ENCODE results near the gene NXPE3. TPM values are rescaled to one million over a fixed set of nuclear protein-coding genes. Genes with fewer than 3 reads are reported as not detected.
"Not testable (repeated sequence)": the region's sequence is repeated elsewhere in the genome, so short reads cannot be mapped to it uniquely, and the experiment has no call there.

NXPE3 gene
- 12.4 TPM for total RNA-seq

DNA sequence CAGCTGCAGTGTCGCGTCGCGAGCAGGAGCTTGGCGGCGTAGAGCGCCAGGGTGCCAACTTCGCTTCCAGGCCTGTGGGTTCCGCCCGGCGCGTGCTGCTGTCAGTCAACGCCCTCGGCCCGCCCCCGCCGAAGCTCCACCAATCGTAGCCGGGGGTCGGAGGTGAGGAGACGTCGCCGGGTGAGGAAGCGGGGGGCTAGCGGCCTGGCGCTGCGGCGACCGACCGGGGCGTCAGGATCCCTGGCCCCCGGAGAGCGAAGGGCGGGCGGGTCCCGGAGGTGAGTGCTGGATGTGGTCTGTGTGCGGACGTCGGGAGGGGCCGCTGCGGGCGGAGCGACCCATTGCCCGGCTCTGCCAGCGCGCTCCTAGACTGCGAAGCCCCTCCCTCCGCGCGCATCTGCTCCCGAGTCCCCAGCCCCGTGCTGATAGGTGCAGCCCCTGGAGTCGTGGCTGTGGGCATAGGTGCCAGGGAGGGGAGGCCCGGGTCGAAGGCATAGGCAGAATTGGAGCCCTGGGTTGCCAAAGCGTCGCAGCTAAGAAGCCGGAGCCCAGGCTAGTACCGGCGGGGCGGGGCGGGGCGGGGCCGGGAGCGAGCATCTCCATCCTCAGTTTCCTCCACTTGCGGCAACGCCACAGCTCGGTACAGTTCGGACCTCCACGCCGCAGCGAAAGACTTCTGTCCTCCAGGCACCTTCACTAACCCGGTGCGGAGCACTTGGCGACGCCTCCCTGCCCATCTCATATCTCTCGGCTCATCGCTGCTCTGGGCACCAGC is at the start of gene NXPE3:
Gene NXPE3 (plus strand): TSS at position 165 of the 775 bp plus-strand sequence. CDS start 6,386 bp downstream, outside the sequence.
- peak; percentile 84 to 93 (median 88) for DNase-seq (ENCODE audit: low read depth in 2 of 3, low spot score in 2 of 3)

DNA sequence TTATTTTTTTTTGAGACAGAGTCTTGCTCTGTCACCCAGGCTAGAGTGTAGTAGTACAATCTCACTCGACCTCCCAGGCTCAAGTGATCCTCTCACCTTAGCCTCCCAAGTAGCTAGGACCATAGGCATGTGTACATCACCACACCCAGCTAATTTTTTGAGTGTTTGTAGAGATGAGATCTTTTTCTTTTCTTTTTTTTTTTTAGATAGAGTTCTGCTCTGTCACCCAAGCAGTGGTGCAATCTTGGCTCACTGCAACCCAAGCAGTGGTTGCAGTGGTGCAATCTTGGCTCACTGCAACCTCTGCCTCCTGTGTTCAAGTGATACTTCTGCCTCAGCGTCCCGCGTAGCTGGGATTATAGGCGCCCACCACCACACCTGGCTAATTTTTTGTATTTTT is 49.4 kb upstream of the NXPE3 start:
- DNase-seq (ENCODE audit: low read depth in 2 of 3, low spot score in 2 of 3): no peak

DNA sequence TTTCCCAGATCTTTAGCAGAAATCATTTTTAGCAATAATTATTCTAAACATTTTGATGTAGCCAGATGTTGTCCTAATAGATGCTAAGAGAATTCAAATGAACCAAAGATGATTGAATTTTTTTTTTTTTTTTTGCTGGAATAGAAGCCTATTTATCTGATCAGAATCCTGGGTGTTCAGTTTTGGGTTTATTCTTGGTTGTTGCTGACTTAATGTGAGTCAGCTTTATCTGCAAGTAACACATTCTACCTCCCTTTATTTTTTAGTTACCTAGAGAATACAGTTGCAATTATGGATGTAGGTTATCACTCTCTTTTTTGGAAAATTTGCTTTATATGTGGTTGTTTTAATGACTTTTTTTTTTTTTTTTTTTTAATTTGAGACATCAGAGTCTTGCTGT is 48.2 kb upstream of the NXPE3 start:
- no peak for DNase-seq (ENCODE audit: low read depth in 2 of 3, low spot score in 2 of 3)

DNA sequence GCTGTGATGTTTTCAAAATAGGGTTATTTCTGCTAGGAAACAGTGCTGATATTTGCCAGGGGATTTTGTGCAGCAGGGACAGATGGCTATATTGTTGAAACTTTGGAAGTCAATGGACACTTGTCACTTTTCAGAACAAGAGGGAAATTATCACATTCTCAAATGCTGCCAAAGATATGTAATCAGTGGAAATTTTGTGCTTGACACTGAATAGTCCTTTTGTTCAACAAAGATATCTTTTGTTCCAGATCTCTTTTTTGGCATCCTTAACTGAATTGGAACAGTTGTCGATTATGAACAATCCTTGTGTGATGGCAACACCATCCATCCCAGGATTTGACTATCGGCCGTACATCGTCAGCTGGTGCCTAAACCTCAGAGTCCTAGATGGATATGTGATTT is 46.8 kb upstream of the NXPE3 start:
- DNase-seq (ENCODE audit: low read depth in 2 of 3, low spot score in 2 of 3): no peak

DNA sequence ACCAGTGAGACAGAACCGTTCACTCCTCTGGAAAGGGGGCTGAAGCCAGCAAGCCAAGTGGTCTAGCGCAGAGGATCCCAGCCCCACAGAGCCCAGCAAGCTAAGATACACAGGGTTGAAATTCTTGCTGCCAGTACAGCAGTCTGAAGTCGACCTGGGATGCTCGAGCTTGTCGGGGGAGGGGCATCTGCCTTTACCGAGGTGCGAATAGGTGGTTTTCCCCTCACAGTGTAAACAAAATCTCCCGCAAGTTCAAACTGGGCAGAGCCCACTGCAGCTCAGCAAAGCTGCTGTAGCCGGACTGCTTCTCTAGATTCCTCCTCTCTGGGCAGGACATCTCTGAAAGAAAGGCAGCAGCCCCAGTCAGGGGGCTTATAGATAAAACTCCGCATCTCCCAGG is 43.2 kb upstream of the NXPE3 start:
- DNase-seq (ENCODE audit: low read depth in 2 of 3, low spot score in 2 of 3): no peak

DNA sequence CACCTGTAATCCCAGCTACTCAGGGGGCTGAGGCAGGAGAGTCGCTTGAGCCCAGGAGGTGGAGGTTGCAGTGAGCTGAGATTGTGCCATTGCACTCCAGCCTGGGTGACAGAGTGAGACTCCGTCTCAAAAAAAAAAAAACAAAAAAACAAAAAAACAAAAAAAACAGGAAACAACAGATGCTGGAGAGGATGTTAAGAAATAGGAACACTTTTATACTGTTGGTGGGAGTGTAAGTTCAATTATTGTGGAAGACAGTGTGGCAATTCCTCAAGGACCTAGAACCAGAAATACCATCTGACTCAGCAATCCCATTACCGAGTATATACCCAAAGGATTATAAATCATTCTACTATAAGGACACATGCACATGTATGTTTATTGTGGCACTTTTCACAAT is 37.1 kb upstream of the NXPE3 start:
- DNase-seq (ENCODE audit: low read depth in 2 of 3, low spot score in 2 of 3): not testable (repeated sequence)

DNA sequence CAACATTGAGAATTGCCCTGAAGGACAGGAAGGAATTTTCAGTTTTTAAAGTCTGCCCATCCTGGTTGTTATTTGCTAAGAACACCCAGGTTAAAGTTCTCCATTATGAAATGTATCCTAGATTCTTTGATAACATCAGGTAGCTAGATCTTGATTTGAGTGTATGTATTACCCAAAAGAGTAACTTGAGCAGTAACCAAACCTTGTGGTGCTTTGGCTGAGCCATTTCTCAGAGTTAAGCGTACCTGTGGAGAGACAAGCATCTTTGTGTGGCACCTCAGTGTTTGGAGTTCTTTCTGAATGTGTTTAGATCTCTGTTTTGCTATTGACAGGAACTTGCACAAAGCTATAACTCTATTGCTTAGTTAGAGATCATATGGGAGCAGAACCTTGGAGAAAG is 34.2 kb upstream of the NXPE3 start:
- no peak for DNase-seq (ENCODE audit: low read depth in 2 of 3, low spot score in 2 of 3)

DNA sequence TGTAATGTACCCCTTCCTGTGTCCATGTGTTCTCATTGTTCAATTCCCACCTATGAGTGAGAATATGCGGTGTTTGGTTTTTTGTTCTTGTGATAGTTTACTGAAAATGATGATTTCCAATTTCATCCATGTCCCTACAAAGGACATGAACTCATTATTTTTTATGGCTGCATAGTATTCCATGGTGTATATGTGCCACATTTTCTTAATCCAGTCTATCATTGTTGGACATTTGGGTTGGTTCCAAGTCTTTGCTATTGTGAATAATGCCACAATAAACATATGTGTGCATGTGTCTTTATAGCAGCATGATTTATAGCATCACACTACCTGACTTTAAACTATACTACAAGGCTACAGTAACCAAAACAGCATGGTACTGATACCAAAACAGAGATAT is 33.1 kb upstream of the NXPE3 start:
- not testable (repeated sequence) for DNase-seq (ENCODE audit: low read depth in 2 of 3, low spot score in 2 of 3)

DNA sequence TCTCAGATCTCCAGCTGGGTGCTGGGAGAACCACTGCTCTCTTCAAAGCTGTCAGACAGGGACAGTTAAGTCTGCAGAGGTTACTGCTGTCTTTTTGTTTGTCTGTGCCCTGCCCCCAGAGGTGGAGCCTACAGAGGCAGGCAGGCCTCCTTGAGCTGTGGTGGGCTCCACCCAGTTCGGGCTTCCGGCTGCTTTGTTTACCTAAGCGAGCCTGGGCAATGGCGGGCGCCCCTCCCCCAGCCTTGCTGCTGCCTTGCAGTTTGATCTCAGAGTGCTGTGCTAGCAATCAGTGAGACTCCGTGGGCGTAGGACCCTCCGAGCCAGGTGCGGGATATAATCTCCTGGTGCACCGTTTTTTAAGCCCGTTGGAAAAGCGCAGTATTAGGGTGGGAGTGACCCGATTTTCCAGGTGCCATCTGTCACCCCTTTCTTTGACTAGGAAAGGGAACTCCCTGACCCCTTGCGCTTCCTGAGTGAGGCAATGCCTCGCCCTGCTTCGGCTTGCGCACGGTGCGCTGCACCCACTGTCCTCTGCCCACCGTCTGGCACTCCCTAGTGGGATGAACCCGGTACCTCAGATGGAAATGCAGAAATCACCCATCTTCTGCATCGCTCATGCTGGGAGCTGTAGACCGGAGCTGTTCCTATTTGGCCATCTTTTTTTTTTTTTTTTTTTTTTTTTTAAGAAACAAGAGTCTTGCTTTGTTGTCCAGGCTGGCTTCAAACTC is 25.5 kb upstream of the NXPE3 start:
- not testable (repeated sequence) for DNase-seq (ENCODE audit: low read depth in 2 of 3, low spot score in 2 of 3)

DNA sequence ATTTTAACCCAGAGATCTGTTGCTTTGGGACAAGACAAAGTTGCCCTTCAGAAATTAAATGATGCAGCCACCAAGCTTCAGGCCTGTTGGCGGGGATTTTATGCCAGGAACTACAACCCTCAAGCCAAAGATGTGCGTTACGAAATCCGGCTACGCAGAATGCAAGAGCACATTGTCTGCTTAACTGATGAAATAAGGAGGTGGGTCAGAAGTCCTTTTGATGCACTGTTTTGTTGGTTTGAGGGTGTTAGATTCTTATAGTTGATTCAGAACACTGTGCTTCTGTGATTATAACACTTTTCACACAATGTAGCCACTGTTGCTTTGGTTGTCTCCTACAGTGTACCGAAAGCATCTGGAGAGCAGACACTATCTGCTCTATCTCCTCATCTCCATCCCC is 20.8 kb upstream of the NXPE3 start:
- no peak for DNase-seq (ENCODE audit: low read depth in 2 of 3, low spot score in 2 of 3)

DNA sequence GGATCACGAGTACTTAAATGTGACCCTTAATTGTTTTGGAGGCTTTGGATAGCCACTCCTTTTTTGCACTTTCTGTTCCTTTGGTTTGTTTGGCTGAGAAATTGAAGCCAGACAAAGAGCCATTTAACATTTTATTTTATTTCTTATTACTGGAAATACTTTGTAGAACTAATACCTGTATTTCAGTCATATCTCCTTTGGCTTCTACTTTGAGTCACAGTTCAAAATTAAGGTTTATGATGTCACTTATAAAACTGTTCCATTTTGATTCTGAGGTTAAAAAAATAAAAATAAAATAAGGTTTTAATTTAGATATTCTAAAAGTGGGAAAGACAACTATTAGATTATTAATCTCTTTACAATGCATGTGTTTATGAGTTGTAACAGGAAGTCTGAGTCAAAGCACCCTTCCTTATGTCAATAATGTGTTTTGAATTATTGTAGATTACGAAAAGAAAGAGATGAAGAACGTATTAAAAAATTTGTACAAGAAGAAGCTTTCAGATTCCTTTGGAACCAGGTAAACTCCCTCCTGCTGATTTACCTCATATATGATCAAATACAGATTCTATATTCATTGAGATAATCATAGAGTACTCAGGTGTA is 16.9 kb upstream of the NXPE3 start:
- no peak for DNase-seq (ENCODE audit: low read depth in 2 of 3, low spot score in 2 of 3)

DNA sequence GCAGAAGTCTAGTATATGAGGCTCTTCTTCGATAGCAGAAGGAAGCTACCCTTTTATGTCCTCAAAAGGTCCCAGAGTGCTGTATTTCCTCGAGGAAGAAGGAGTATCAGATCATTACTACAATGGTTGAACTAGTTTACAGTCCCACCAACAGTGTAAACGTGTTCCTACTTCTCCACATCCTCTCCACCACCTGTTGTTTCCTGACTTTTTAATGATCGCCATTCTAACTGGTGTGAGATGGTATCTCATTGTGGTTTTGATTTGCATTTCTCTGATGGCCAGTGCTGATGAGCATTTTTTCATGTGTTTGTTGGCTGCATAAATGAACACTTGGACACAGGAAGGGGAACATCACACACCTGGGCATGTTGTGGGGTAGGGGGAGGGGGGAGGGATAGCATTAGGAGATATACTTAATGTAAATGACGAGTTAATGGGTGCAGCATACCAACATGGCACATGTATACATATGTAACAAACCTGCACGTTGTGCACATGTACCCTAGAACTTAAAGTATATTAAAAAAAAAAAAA is 1.2 kb upstream of the NXPE3 start:
- DNase-seq (ENCODE audit: low read depth in 2 of 3, low spot score in 2 of 3): not testable (repeated sequence)

DNA sequence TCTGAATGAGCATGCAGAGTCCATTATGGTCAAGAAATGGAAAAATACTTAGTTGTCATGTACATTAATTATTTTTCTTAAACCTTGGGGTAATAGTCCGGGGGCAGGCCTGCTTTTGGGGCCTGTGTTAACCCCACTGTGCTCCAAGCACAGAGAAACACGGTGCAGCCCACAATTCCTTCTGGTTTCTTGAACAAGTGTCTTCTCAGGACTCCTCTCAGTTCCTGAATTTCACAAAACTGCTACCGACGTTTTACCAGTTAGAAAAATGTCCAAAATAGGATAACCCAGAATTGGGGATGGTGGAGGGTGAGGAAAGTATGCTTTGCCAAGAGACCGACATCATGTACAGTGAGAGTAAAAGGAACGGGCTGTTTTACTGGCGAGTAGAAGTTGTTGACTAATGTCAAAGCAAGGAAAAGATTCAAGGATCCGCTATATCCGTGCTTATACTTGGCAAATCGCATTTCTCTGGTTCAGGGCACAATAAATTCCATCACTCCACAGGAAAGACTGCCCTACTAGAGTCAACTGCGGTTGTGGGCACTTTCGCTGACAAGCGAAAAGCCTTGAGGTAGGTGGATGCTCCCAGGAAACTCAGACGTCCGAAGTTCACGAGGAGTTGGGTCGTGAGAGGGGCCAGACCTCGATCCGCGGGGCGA is 495 bp upstream of the NXPE3 start:
- no peak for DNase-seq (ENCODE audit: low read depth in 2 of 3, low spot score in 2 of 3)

DNA sequence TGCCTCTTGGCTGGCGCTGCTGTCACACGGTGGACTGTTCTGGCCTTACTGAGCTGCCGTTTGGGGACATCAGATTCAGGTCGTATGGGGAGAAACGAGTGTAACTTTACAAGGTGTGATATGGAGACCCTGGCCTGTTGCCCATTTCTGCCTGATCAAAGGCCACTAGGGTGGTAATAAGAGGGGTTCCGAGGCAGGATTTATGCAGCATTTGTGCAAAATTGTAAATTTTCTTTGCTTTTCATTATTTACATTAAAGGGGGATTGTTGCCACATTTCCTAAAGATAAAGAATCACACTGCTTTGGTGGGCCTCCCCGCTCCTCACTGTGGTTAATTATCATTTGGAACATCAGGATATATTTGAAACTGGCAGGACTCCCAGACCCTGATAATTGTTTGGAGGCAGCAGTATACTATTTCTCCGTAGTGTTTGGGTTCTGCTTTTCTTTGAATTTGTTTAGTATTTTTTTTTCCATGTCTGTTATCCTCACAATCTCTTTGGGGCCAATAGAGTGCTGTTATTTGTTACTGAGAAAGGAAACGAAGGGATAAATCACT is 891 bp downstream of the NXPE3 start:
- DNase-seq (ENCODE audit: low read depth in 2 of 3, low spot score in 2 of 3): peak in 1 of 3 donors; percentile 3

DNA sequence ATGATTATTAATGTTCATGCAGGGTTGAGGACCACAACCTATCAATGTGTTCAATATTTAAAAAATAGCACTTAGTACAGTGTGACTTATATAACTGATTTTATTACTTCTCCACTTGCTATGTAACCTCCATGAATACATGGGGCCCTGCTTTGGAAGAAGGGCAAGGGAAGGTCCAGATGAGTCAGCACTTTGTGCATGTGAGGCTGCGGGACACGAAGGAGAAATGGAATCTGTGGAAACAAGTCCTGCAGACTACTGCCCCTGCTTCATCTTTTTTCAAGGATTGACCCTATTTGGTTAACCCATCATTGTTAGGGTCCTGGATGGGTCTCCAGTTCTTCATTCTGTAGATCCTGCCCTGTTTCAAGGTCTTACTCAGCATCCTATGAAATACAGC is 1.6 kb downstream of the NXPE3 start:
- peak in 1 of 3 donors; percentile 6 for DNase-seq (ENCODE audit: low read depth in 2 of 3, low spot score in 2 of 3)

DNA sequence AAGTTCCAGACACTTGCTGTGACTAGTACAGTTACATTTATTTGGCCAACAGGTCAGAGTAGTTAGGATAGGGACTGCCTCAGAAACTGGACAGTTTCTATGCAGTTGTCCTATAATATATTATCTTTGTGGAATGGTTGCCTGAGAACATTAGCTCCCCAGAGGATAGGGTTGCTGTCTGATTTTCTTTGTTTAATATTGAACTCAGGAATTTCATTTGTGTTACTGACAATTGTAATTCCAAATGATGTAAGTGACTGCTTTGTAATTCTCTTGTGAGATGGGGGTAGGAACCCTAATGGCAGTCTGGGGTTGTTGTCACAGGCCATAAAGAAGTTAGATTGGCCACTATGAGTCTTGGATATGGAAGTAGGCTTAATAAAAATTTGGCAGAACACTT is 2.2 kb downstream of the NXPE3 start:
- DNase-seq (ENCODE audit: low read depth in 2 of 3, low spot score in 2 of 3): no peak

DNA sequence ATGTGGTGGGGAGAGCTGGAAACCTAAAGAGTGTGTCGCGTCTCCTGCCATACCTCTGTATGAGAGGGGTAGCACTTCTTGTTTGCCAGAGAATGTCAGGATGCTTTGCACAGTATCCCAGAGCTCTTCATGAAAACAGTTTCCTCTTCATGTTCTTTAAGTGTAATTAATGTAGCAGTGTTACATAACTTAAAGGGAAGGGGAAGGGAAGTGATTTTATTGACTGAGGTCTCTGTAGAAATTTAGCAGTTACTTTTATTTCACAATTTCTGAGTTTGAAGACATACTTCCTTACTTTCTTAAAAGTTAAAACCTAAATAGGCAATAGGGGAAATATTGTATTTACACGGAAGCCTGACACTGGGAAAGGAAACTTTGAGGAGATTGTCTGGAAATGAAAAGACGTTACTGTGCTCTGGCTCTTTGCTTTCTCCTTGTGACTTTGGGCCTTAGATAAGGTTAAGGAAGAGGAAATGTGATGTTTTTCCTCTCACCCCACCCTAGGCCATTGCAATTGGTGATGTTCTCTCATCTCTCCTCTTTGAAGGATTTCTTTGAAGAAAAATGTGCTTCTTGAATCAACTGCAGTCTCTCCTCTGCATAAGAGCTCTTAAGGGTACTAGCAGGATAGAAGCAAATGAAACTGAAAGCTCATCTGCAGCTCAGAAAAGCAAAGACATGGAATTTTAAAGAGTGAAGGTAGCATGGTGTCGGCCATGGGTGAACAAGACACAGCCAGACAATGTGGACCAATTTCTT is 6.0 kb downstream of the NXPE3 start:
- peak in 1 of 3 donors; percentile 16 for DNase-seq (ENCODE audit: low read depth in 2 of 3, low spot score in 2 of 3)

DNA sequence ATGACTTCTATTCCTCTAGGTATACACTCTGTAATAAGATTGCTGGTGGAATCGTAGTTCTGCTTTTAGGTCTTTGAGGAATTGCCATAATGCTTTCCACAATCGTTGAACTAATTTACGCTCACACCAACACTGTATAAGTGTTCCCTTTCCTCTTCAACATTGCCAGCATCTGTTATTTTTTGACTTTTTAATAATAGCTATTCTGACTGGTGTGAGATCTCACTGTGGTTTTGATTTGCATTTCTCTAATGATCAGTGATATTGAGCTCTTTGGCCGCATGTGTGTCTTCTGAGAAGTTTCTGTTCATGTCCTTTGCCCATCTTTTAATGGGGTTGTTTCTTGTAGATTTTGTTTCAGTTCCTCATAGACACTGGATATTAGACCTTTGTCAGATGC is 12.8 kb downstream of the NXPE3 start:
- no peak for DNase-seq (ENCODE audit: low read depth in 2 of 3, low spot score in 2 of 3)

DNA sequence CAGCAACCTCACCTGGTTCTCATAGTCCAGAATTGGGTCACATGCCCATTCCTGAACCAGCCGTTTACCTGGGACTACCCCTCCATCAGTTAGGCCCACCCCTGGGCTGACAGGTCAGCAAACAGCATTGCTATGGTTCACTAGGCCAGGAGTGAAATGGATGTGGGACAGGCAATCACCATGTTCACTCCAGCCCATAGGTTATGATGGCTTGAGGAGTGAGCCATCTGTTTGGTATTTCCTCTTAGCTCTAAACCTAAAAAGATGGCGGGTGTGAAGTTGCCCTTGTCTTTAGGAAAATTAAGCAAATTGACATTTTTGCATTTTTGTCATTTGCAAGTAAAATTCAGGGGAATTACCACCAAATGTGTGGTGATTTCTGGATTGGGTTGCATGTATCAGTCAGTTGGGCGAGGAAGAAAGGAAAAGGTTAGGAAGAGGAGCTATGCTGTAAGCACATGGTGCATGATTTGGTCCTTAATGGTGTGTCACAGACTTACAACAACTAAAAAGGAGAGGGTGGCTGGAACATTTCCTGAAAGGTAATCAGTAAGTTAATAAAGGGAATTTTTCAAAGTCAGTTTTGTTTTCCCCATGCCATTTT is 17.2 kb downstream of the NXPE3 start:
- no peak for DNase-seq (ENCODE audit: low read depth in 2 of 3, low spot score in 2 of 3)

All from hematopoietic multipotent progenitor cell (in vitro differentiated cells).